Erythroblast (primary cell): Measurements from ENCODE around the gene PSAPL1.

ENCODE experiments used
- GATA1 ChIP-seq: IDR thresholded peaks from 2 replicates; pipeline ENCODE4 v1.6.1; 2011; ENCODE audit warnings: low read depth, mild to moderate bottlenecking, control low read depth, low read length, moderate library complexity
- POLR2A ChIP-seq: IDR thresholded peaks from 2 replicates; pipeline ENCODE4 v1.6.1; 2011; ENCODE audit warnings: mild to moderate bottlenecking, low read length

DNA sequence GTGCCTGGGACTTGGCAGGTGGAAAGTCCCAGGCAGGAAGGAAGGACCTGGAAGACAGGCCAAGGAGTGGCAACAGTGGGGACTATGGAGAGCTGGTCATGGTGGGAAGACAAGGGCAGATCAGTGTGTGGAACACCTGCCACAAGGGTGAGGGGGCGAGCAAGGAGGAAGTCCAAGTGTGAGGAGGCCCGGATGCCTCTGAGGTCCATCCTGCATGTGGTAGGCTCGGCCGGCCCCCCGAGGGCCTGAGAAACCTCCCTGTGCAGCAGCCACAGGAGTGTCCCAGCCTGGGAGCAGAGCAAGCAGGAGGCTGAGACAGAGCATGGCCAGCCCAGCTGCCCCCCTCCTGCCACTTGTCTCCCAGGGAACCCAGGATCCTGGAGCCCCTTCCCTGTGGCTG, 40.5 kb upstream of the PSAPL1 start:
- TF ChIP-seq POLR2A = no peak
- TF ChIP-seq GATA1 = no peak
